GM13976 (cell line): ENCODE measurements around the gene FBXW9.
"Not testable (repeated sequence)": the region's sequence is repeated elsewhere in the genome, so short reads cannot be mapped to it uniquely, and the experiment has no call there.

Experiments
- DNase-seq: peaks from one replicate; pipeline ENCODE4 v3.0.0; 2012; ENCODE audit warnings: low spot score
- in situ Hi-C: fragments of 300-500 bp; cut with MboI; formaldehyde crosslinking; loops from one replicate; pipeline ENCODE4 v1.12.0; 2022; ENCODE audit warnings: low sequenced_read_pairs, mixed read lengths, inconsistent platforms; ENCODE audit not compliant: unreplicated experiment
- TF ChIP-seq, protein P1 (sequence below): IDR thresholded peaks from 2 replicates; pipeline ENCODE4 v1.5.1; 2012; ENCODE audit warnings: borderline replicate concordance, mild to moderate bottlenecking; ENCODE audit not compliant: insufficient read depth; ENCODE audit errors: extremely low read depth, missing control alignments, control extremely low read depth

The FBXW9 gene

GRCh38 chr19:12722566-12723380 lies 26.3 kb upstream of the FBXW9 start:
- in situ Hi-C loops, result no loop called here
- peak; percentile 97 for DNase-seq
- TF ChIP-seq, protein P1, sequence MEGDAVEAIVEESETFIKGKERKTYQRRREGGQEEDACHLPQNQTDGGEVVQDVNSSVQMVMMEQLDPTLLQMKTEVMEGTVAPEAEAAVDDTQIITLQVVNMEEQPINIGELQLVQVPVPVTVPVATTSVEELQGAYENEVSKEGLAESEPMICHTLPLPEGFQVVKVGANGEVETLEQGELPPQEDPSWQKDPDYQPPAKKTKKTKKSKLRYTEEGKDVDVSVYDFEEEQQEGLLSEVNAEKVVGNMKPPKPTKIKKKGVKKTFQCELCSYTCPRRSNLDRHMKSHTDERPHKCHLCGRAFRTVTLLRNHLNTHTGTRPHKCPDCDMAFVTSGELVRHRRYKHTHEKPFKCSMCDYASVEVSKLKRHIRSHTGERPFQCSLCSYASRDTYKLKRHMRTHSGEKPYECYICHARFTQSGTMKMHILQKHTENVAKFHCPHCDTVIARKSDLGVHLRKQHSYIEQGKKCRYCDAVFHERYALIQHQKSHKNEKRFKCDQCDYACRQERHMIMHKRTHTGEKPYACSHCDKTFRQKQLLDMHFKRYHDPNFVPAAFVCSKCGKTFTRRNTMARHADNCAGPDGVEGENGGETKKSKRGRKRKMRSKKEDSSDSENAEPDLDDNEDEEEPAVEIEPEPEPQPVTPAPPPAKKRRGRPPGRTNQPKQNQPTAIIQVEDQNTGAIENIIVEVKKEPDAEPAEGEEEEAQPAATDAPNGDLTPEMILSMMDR, result no peak

DNA sequence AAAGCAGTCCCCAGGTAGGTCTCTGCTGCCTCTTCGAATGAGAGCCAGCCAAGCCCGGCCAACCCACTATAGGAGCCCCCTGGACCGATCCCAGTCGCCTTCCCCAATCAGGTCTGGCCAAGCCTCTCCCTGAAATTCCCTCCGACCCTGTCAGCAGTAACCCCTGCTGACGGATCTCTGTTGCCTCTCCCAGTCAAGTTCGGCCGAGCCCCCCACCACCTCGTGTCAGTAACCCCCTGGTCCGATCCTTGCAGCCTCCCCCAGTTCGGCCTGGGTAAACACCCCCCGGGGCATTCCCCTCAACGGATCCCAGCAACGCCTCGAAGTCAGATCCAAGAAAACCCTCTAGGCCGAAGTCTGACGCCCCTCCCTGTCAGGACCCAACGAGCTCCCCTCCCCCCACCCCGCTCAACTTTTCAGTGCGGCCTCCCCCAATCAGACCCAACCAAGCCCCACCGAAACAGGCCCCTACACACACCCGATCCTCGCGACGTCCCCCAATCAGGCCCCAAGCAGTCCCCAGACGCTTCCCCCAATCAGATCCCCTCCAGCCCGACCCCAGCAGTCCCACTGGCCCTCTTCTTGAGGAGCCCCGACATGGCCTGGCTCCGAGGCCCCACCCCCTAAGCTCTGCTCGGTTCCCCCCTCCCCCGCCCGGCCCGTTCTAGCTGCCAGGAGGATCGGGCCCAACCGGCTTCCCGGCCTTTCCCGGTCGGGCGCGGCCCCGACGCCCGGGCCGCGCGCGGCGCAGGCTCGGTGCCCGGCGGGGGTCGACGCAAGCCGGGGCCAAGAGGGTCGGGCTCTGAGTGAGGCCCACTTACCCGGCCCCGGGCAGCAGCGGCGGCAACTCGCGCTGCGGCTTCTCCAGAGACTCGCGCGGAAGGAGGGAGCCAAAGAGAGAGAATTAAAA lies 25.5 kb upstream of the FBXW9 start:
- TF ChIP-seq, protein P1, result no peak
- peak; percentile 84 for DNase-seq
- in situ Hi-C loops, result no loop called here

DNA sequence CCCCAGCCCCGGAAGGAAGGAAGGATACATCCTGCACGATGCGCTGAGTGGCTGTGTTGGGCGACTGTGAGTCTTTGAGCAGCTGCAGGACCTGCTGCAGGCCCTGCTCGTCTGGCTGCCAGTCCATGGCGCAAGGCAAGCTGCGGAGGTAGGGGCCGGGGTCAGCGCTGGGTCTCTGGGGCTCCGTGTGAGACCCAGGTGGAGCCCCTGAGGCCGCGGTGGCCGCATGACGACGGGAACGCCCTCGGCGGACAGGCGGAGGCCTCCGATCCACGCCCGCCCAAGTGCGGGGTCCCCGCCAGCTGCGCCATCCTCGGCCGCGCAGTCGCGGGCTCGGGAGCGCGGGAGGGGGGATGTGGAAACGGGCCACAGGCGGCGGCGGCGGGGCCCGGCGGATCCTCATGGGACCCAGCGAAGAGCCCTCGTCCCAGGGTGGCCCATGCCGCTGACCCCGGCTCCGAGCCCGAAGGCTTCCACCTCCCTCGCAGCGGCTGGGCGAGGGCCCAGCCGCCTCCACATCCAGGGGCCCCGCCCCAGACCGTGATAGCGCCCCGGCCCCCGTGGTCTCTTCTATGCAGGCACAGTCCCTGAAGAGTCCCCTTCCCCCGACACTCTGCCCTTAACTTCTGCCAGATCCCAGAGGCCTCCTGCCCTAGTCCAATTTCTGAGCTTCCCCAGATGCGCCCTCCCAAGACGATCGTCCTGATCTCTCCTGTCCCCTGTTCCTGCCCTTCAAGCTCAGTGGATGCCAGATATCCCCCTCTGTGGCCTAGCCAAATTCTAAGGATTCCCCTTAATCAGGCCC lies 24.6 kb upstream of the FBXW9 start:
- in situ Hi-C loops, result no loop called here
- DNase-seq, result no peak
- TF ChIP-seq, protein P1, result no peak

DNA sequence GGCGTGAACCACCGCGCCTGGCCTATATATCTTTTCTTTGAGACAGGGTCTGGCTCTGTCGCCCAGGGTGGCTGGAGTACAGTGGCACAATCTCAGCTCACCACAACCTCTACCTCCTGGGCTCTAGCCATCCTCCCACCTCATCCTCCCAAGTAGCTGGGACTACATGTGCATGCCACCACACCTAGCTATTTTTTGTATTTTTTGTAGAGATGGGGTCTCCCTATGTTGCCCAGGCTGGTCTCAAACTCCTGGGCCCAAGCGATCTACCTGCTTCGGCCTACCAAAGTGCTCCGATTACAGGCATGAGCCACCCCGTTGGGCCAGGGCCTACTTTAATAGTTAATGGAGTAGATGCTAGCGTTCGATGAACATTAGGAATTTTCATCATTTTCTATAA lies 23.9 kb upstream of the FBXW9 start:
- no peak for DNase-seq
- in situ Hi-C loops, result no loop called here
- TF ChIP-seq, protein P1, result no peak

- TF ChIP-seq, protein P1, result no peak
- in situ Hi-C loops, result no loop called here
- DNase-seq, result no peak
These were observed 19.5 kb upstream of the FBXW9 start for GRCh38 chr19:12715929-12716328.

GRCh38 chr19:12715102-12715501 lies 18.7 kb upstream of the FBXW9 start:
- in situ Hi-C loops, result no loop called here
- TF ChIP-seq, protein P1, result no peak
- no peak for DNase-seq

GRCh38 chr19:12713304-12713703 lies 16.9 kb upstream of the FBXW9 start:
- in situ Hi-C loops, result not testable (repeated sequence)

DNA sequence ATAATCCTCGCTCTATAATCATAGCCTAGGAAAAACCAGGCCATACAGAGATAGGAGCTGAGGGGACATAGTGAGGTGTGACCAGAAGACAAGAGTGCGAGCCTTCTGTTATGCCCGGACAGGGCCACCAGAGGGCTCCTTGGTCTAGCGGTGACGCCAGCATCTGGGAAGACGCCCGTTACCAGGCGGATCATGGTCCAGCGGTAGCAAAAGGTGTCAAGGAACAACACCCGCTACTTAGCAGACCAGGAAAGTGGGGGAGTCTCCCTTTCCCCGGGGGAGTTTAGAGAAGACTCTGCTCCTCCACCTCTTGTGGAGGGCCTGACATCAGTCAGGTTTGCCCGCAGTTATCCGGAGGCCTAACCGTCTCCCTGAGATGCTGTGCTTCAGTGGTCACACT lies 15.6 kb upstream of the FBXW9 start:
- DNase-seq, in situ Hi-C loops: not testable (repeated sequence)

More at GRCh38 chr19:12713304-12713703, 16.9 kb upstream of the FBXW9 start:
- DNase-seq, result not testable (repeated sequence)
